PC-3 (cell line): Measurements from ENCODE around the gene SHISAL2B. TPM values are rescaled to one million over a fixed set of nuclear protein-coding genes. Genes with fewer than 3 reads are reported as not detected.

Experiments
- ATAC-seq: fragments of 200-7000 bp; cut with Tn5 transposase; 2 replicates; pipeline ENCODE4 v1.9.1; 2020; ENCODE audit warnings: mild to moderate bottlenecking, moderate library complexity
- BruUV-seq: library from RNA; stranded (reverse); fragments of 400-500 nt; replicated peaks from 2 replicates; lab custom pipeline; 2021; lab: Mats Ljungman, UMichigan
- CTCF ChIA-PET: fragments of 300-600 bp; sonication (Branson Sonifier 250); formaldehyde crosslinking; loops from one replicate; lab custom pipeline; 2022; ENCODE audit warnings: antibody characterized with exemption; lab: Charles Lee
- POLR2A ChIA-PET: fragments of 300-600 bp; sonication (Branson Sonifier 250); formaldehyde crosslinking; loops from one replicate; lab custom pipeline; 2022; ENCODE audit warnings: antibody characterized with exemption; ENCODE audit not compliant: unreplicated experiment; lab: Charles Lee
- DNase-seq: peaks from one replicate; pipeline ENCODE4 v3.0.0-alpha.2; 2015
- H2AFZ ChIP-seq: fragments of 300-600 bp; sonication (generic); 2 replicates; pipeline ENCODE4 v1.6.0; 2016; ENCODE audit warnings: antibody characterized with exemption, low read length
- H3F3A ChIP-seq: fragments of 300-600 bp; sonication (generic); one replicate; pipeline ENCODE4 v1.6.0; 2017; ENCODE audit warnings: antibody characterized with exemption, low read length, control low read depth, mild to moderate bottlenecking; ENCODE audit not compliant: unreplicated experiment
- H3K27ac ChIP-seq: fragments of 300-600 bp; sonication (generic); 2 replicates; pipeline ENCODE4 v1.5.1; 2016; ENCODE audit warnings: mild to moderate bottlenecking, low read length
- H3K27me3 ChIP-seq: fragments of 300-600 bp; sonication (generic); 2 replicates; pipeline ENCODE4 v1.6.1; 2016; ENCODE audit warnings: low read length, mixed read lengths
- H3K36me3 ChIP-seq: fragments of 300-600 bp; sonication (generic); 2 replicates; pipeline ENCODE4 v1.6.1; 2016; ENCODE audit warnings: low read depth, mixed run types, low read length, mixed read lengths
- H3K4me1 ChIP-seq: fragments of 300-600 bp; sonication (generic); 2 replicates; pipeline ENCODE4 v1.5.1; 2016; ENCODE audit warnings: low read length; ENCODE audit not compliant: insufficient read depth
- H3K4me2 ChIP-seq: fragments of 300-600 bp; sonication (generic); 2 replicates; pipeline ENCODE4 v1.6.0; 2016; ENCODE audit warnings: low read length
- H3K4me3 ChIP-seq: fragments of 300-600 bp; sonication (generic); 2 replicates; pipeline ENCODE4 v1.5.1; 2016; ENCODE audit warnings: mild to moderate bottlenecking, low read length, mixed read lengths
- H3K79me2 ChIP-seq: fragments of 300-600 bp; sonication (generic); 2 replicates; pipeline ENCODE4 v1.6.1; 2017; ENCODE audit warnings: low read length, mixed read lengths
- H3K9ac ChIP-seq: fragments of 300-600 bp; sonication (generic); 2 replicates; pipeline ENCODE4 v1.6.0; 2016; ENCODE audit warnings: mild to moderate bottlenecking, low read length
- H3K9me2 ChIP-seq: fragments of 300-600 bp; sonication (generic); replicated peaks from 2 replicates; pipeline ENCODE4 v1.6.1; 2016; ENCODE audit warnings: mixed run types, low read length, mixed read lengths
- H3K9me3 ChIP-seq: fragments of 300-600 bp; sonication (generic); 2 replicates; pipeline ENCODE4 v1.6.1; 2016; ENCODE audit warnings: low read length, mixed read lengths
- H4K20me1 ChIP-seq: fragments of 300-600 bp; sonication (generic); 2 replicates; pipeline ENCODE4 v1.6.1; 2016; ENCODE audit warnings: low read length, mixed read lengths
- EZH2 ChIP-seq: fragments of 300-600 bp; sonication (generic); IDR thresholded peaks from one replicate; pipeline ENCODE4 v1.6.1; 2017; ENCODE audit warnings: antibody characterized with exemption, mild to moderate bottlenecking, low read length; ENCODE audit not compliant: unreplicated experiment
- EZH2phosphoT487 ChIP-seq: fragments of 300-600 bp; sonication (generic); IDR thresholded peaks from 2 replicates; pipeline ENCODE4 v1.6.1; 2018; ENCODE audit warnings: mild to moderate bottlenecking, antibody characterized with exemption, low read length, borderline replicate concordance
- intact Hi-C: fragments of 100-400 bp; cut with micrococcal nuclease; formaldehyde crosslinking; loops from 2 replicates; pipeline ENCODE4 v1.9.0; 2023
- total RNA-seq: library from RNA; depleted of rRNA; stranded (reverse); fragments of >200 nt; gene quantifications from 2 replicates; pipeline ENCODE4 v1.2.3, GENCODE V29; 2014
- TF ChIP-seq, protein P1 (sequence below): fragments of 300-600 bp; sonication (generic); conservative IDR thresholded peaks from 2 replicates; pipeline ENCODE4 v1.5.1; 2017; ENCODE audit warnings: antibody characterized with exemption, low read depth, mild to moderate bottlenecking, low read length

Gene SHISAL2B
- total RNA-seq, 1 experiment from 2014 or later = 0.62 TPM

DNA sequence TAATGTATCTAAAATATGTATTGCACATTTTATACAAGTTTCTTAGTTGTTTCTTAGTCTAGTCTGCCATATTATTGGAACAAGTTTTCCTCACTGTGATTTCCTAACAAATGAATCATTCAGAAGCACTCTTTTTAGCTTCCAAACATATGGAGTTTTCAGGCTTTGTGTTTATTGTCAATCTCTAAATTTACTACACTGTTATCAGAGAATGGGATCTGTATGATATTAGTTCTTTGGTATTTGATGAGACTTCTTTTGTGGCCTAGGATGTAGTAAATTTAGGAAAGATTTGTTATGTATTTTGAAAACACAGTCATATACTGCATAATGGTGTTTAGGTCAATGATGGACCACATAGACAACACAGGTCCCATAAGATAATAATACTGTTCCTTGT lies 52.5 kb downstream of the SHISAL2B start:
- H3K4me3 ChIP-seq = no peak overlapping the region
- ATAC-seq = no peak
- no peaks in the 10 kb centered on the region for H3K9me3 ChIP-seq
- BruUV-seq = no TSS peak
- CTCF ChIA-PET = no interaction called here
- H2AFZ ChIP-seq = no peak overlapping the region
- H3K4me1 ChIP-seq = no peaks in the 10 kb centered on the region
- POLR2A ChIA-PET = no interaction called here
- H3K4me2 ChIP-seq = no peak overlapping the region
- H3K79me2 ChIP-seq = no peaks in the 10 kb centered on the region
- no peaks in the 10 kb centered on the region; the same call in 1 of the 2 replicates for H3K36me3 ChIP-seq
- no peaks in the 10 kb centered on the region for H4K20me1 ChIP-seq
- no peaks in the 10 kb centered on the region for H3F3A ChIP-seq
- intact Hi-C loops = no loop called here
- no peaks in the 10 kb centered on the region for H3K9me2 ChIP-seq
- no peaks in the 10 kb centered on the region for H3K27me3 ChIP-seq
- no peak overlapping the region for H3K27ac ChIP-seq
- TF ChIP-seq EZH2 (no peak), EZH2phosphoT487 (no peak)
- TF ChIP-seq, protein P1, sequence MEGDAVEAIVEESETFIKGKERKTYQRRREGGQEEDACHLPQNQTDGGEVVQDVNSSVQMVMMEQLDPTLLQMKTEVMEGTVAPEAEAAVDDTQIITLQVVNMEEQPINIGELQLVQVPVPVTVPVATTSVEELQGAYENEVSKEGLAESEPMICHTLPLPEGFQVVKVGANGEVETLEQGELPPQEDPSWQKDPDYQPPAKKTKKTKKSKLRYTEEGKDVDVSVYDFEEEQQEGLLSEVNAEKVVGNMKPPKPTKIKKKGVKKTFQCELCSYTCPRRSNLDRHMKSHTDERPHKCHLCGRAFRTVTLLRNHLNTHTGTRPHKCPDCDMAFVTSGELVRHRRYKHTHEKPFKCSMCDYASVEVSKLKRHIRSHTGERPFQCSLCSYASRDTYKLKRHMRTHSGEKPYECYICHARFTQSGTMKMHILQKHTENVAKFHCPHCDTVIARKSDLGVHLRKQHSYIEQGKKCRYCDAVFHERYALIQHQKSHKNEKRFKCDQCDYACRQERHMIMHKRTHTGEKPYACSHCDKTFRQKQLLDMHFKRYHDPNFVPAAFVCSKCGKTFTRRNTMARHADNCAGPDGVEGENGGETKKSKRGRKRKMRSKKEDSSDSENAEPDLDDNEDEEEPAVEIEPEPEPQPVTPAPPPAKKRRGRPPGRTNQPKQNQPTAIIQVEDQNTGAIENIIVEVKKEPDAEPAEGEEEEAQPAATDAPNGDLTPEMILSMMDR = no peak
- H3K9ac ChIP-seq = no peak overlapping the region
- DNase-seq = no peak

- Histone ChIP-seq H3K27me3 (no peaks in the 10 kb centered on the region), H3K9me3 (no peaks in the 10 kb centered on the region), H3F3A (no peaks in the 10 kb centered on the region), H3K27ac (no peak overlapping the region), H3K79me2 (no peaks in the 10 kb centered on the region), H3K9me2 (no peaks in the 10 kb centered on the region), H3K4me3 (no peak overlapping the region), H2AFZ (no peak overlapping the region), H3K36me3 (no peaks in the 10 kb centered on the region; the same call in 1 of the 2 replicates), H3K4me1 (no peaks in the 10 kb centered on the region), H3K9ac (no peak overlapping the region), H4K20me1 (no peaks in the 10 kb centered on the region), H3K4me2 (no peak overlapping the region)
- BruUV-seq = no TSS peak
- TF ChIP-seq EZH2 = no peak
- TF ChIP-seq, protein P1 = no peak
- TF ChIP-seq EZH2phosphoT487 = no peak
- POLR2A ChIA-PET = no interaction called here
- intact Hi-C loops = no loop called here
- CTCF ChIA-PET = interaction anchor here (0.6 kb wide), 2 partner anchors 215 to 597 kb away, joined by 3 read pairs; no protein-coding TSS in a partner anchor
- ATAC-seq (no peak), DNase-seq (no peak)
Observed at GRCh38 chr5:64744914-64745313, 54.6 kb downstream of the SHISAL2B start.

DNA sequence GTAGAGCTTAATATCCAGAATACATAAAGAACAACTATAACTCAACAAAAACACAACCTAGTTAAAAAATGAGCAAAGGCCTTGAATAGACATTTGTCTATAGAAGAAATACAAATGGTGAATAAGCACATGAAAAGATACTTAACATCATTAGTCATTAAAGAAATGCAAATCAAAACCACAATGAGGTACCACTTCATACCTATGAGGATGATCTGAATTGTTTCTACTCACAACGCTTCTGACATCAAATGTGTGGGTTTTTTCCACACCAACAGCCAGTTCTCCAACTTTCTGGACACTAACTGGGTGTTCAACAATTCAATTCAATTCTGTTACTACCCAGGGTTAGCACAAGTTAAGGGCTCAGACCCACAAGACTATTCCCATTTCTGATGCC lies 56.1 kb downstream of the SHISAL2B start:
- Histone ChIP-seq H3K27ac (no peak overlapping the region), H3K27me3 (no peaks in the 10 kb centered on the region), H3K4me2 (no peak overlapping the region), H3K4me3 (no peak overlapping the region), H3K9me2 (no peaks in the 10 kb centered on the region), H3K79me2 (no peaks in the 10 kb centered on the region), H3F3A (no peaks in the 10 kb centered on the region), H3K36me3 (no peaks in the 10 kb centered on the region), H3K9me3 (no peaks in the 10 kb centered on the region), H4K20me1 (no peaks in the 10 kb centered on the region), H3K4me1 (no peaks in the 10 kb centered on the region), H3K9ac (no peak overlapping the region), H2AFZ (no peak overlapping the region)
- DNase-seq (no peak), ATAC-seq (no peak)
- POLR2A ChIA-PET = interaction anchor here (0.6 kb wide), 1 partner anchor 1160 kb away, joined by 4 read pairs; no protein-coding TSS in a partner anchor
- TF ChIP-seq EZH2 = no peak
- no peak for TF ChIP-seq EZH2phosphoT487
- TF ChIP-seq, protein P1 = no peak
- BruUV-seq = no TSS peak
- intact Hi-C loops = no loop called here
- CTCF ChIA-PET = no interaction called here
